IPS-NIHi11 (cell line): Measurements from ENCODE around the gene ATRNL1.
A peak's percentile ranks its signal among the peaks of the same experiment; 100 is the strongest.
"Not testable (repeated sequence)": the region's sequence is repeated elsewhere in the genome, so short reads cannot be mapped to it uniquely, and the experiment has no call there.

Source experiments
- DNase-seq: peaks from one replicate; pipeline ENCODE4 v3.0.0; 2012; ENCODE audit warnings: mixed read lengths, low spot score

Gene ATRNL1

DNA sequence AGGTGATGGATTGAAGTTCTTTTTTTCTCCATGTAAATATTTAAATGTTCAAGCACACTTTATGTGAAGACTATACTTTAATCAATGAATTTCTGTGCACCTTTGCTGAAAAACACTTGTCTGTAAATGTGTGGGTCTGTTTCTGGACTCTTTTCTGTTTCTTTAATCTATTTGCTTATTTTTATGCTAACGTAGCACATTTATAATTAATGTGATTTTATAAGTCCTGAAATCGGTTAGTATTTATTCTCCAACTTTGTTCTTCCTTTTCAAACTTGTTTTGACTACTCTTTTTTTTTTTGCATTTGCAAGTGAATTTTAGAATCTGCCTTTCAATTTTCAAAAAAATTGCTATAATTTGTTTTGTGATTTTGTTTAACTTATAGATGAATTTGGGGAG lies 334.4 kb downstream of the ATRNL1 start:
- DNase-seq = no peak

- DNase-seq = peak; percentile 7
Observed at GRCh38 chr10:115432188-115432819, 339.1 kb downstream of the ATRNL1 start.

- no peak for DNase-seq
Observed at GRCh38 chr10:115436999-115437398, 343.8 kb downstream of the ATRNL1 start.

- no peak for DNase-seq
Observed at GRCh38 chr10:115441907-115442545, 348.9 kb downstream of the ATRNL1 start.

DNA sequence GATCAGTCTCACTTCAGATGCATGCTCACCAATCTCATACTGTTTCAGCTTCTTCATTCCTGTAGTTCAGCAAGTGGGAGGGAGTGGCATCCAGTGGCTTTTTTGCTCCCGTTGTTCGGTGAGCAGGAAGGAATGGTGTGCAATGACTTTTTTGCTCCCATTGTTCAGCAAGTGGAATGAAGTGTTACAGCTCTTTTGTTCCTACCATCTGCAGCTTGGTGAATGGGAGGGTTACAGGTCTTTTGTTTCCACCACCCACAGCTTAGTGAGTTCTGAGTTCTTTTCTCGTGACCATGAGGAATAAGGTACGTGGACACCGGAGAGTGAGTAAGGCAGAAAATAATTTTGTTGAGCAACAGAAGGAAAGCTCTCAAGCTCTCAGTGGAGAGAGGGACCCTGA lies 363.6 kb downstream of the ATRNL1 start:
- DNase-seq = no peak

DNA sequence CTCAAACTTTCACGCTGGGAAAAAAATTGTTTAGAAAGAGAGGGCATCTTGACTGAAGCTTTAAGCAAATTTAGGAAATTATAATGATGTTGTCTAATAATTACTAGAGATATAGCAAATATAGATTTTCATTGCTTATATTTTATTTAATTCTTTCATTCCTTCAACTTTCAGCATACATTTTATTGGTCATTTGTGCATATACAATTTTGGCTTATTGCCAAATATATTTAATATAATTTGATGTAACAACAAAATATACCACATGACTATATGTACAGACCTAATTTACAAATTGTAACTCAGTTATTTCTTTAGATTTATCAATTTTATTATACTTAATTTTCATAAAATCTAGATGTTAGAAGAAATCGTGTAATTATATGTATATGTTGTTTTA lies 390.1 kb downstream of the ATRNL1 start:
- no peak for DNase-seq

- no peak for DNase-seq
Observed at GRCh38 chr10:115491526-115492140, 398.5 kb downstream of the ATRNL1 start.

DNA sequence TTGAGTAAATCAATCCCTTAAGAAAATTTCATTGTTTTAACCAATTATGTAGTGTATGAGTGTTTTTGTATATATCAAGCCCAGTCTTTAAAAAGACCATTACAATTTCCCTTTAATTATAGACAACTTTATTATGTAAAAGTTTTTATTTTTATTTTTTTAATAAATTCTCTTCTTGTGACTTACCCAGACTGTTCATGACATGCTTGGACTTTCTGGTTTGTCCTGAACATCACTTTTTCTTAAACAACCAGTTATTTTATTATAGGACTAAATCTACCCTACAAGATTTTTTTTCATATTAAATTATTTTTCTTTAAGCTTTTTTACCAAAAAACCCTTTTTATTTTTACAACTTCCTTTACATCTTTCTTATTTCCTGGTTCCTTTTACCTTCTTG lies 410.4 kb downstream of the ATRNL1 start:
- DNase-seq = no peak

- no peak for DNase-seq
Observed at GRCh38 chr10:115514895-115515294, 421.7 kb downstream of the ATRNL1 start.

DNA sequence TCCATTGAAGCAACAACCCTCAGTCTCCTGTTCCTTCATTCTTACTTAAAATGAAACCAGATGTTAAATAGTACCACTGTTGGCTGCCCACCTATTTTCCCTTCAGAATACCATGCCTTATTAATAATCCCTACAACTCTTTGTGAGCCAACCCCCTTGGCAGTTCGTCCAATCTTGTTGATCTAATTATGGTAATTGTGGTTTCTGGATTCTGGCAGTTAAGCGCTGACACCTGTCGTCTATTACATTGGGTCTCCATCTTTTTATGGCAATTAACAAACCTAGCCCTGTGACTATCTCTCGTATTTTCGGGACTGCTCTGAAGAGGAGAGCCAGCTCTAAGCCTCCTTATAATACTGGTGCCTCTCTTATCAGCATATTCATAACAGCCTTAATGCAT lies 432.0 kb downstream of the ATRNL1 start:
- no peak for DNase-seq

GRCh38 chr10:115527682-115528081 lies 434.5 kb downstream of the ATRNL1 start:
- DNase-seq = not testable (repeated sequence)

GRCh38 chr10:115536401-115536800 lies 443.2 kb downstream of the ATRNL1 start:
- not testable (repeated sequence) for DNase-seq

GRCh38 chr10:115539142-115539762 lies 446.1 kb downstream of the ATRNL1 start:
- DNase-seq = no peak

GRCh38 chr10:115555887-115556402 lies 462.8 kb downstream of the ATRNL1 start:
- DNase-seq = no peak

DNA sequence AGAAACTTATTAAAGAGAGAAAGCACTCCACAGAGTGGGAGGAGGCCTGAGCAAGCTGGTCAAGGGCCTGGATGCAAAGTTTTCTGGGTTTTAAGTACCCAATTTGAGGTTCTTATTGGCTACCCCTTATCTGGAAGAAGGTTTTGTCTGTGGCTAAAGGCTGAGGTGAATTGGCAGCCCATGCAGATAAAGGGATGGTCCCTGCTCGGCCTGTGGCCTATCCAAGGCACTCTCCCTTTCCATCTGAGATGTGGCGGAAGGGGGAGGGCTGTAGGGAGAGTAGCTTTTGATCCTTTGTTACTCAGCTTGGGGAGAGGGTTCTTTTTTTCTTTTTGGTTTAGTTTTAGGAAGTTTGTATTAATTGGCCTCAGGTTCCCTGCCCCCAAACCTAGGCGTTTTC lies 465.1 kb downstream of the ATRNL1 start:
- DNase-seq = peak; percentile 14

GRCh38 chr10:115566867-115567266 lies 473.7 kb downstream of the ATRNL1 start:
- no peak for DNase-seq

GRCh38 chr10:115572740-115573455 lies 479.7 kb downstream of the ATRNL1 start:
- DNase-seq = peak; percentile 56

DNA sequence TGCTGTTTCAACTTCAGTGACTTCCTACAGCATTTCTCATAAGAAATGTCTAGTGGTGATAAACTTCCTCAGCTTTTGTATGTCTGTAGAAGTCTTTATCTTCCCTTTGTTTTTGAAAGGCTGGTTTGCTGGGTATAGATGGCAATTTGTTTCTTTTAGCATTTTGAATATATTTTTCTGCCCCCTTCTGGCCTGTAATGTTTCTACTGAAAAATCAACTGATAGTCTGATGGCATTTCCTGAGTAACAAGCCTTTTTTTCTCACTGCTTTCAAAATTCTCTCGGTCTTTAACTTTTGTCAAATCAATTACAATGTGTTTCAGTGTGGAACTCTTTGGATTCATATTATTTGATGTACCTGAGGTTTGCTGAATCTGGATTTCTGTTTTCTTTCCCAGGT lies 487.1 kb downstream of the ATRNL1 start:
- no peak for DNase-seq

GRCh38 chr10:115593060-115593459 lies 499.9 kb downstream of the ATRNL1 start:
- no peak for DNase-seq

DNA sequence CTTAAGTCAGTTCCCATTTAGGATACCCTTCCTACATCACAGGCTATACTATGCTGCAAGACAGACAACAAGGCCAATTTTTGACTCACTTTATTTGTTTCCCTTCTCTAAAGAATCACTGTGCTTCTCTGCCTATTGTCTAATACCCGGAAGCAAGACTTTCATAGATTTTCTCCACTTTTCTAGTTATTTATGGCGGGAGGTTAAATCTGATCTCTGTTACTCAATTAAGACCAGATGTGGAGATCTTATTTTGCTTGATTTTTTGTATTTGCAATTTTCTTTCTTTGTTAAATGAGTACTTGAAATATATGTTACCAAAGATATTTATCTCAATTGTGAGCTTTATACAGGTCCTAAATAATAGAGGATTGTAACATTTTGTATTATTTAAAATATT lies 511.5 kb downstream of the ATRNL1 start:
- DNase-seq = no peak

GRCh38 chr10:115606086-115606485 lies 512.9 kb downstream of the ATRNL1 start:
- no peak for DNase-seq

DNA sequence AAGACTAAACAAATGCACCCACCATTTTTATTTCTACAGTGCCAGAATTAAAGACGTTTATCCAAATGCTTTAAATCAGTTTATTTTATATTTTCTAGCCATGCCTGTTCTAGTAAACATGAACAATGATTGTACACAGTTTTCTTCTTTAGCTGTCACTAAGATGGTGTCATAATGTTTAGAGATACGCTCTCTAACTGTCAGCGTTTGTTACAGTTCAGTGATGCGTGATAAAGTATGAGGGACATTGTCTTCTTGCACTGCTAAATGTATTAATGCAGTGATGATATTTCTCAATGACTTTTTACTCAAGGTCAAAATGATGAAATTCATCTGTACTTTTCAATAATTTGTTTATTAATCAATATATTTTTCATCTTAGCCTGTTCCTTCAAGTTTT lies 513.6 kb downstream of the ATRNL1 start:
- DNase-seq = no peak
